ENCODE results near the gene HAL.

HAL gene

DNA sequence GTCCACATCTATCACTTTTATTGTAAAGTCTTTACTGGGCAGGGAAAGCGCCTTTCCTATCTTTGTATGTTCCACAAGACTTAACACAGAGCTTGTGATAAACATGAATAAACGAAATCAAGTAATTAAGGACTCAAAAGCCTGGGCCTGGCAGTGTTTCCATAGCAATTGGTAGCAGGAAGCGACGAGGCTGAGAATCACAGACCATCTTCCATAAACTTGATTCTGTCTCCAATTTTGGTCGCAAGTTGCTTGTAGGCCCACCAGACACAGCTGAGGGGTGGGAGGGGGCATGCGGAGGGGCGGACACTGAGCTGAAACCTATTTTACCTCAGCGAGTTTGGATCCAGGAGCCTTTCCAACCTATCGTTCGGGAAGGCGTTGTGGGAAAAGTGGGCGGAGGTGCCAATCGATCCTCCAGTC is 54.0 kb downstream of the HAL start:
- TF ChIP-seq, protein P1, sequence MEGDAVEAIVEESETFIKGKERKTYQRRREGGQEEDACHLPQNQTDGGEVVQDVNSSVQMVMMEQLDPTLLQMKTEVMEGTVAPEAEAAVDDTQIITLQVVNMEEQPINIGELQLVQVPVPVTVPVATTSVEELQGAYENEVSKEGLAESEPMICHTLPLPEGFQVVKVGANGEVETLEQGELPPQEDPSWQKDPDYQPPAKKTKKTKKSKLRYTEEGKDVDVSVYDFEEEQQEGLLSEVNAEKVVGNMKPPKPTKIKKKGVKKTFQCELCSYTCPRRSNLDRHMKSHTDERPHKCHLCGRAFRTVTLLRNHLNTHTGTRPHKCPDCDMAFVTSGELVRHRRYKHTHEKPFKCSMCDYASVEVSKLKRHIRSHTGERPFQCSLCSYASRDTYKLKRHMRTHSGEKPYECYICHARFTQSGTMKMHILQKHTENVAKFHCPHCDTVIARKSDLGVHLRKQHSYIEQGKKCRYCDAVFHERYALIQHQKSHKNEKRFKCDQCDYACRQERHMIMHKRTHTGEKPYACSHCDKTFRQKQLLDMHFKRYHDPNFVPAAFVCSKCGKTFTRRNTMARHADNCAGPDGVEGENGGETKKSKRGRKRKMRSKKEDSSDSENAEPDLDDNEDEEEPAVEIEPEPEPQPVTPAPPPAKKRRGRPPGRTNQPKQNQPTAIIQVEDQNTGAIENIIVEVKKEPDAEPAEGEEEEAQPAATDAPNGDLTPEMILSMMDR (IDR thresholded peaks at IDR 0.05; ENCODE audit: borderline replicate concordance, extremely low read depth, low read length, poor library complexity, severe bottlenecking): no peak
- TF ChIP-seq EZH2 (IDR thresholded peaks at IDR 0.05; ENCODE audit: borderline replicate concordance, low read depth, low read length, severe bottlenecking): no peak
- Histone ChIP-seq H4K20me1 (ENCODE audit: insufficient read depth, low read length) (no peaks in the 10 kb centered on the region), H3K9ac (ENCODE audit: low read depth, low read length) (peak overlapping the region; percentile 80), H3K4me3 (ENCODE audit: low read depth in 1 of 2, low read length in 2 of 2) (peak overlapping the region; percentile 92 to 99; a peak in 3 of 4 replicates), H3K4me2 (ENCODE audit: insufficient read depth, low read length) (peak overlapping the region; percentile 98), H3K27ac (ENCODE audit: low read length) (peak overlapping the region; percentile 95), H3K27me3 (ENCODE audit: insufficient read depth, low read length, poor library complexity) (no peaks in the 10 kb centered on the region), H3K9me3 (ENCODE audit: insufficient read depth, low read length, severe bottlenecking) (no peaks in the 10 kb centered on the region), H3K4me1 (ENCODE audit: insufficient read depth, low read length) (peaks cover 14% of the 10 kb centered on the region), H2AFZ (ENCODE audit: low read depth, low read length) (peak overlapping the region; percentile 98), H3K36me3 (ENCODE audit: insufficient read depth, low read length) (no peaks in the 10 kb centered on the region), H3K79me2 (ENCODE audit: insufficient read depth, low read length) (no peaks in the 10 kb centered on the region; the same call in 1 of the 2 replicates)
- peak; percentile 4 for ATAC-seq (ENCODE audit: insufficient read depth, low read depth)
- no peak for DNase-seq

GRCh38 chr12:95940514-95940913 is 55.6 kb downstream of the HAL start:
- DNase-seq (no peak), ATAC-seq (ENCODE audit: insufficient read depth, low read depth) (no peak)
- Histone ChIP-seq H3K4me1 (ENCODE audit: insufficient read depth, low read length) (peaks cover 14% of the 10 kb centered on the region), H3K27ac (ENCODE audit: low read length) (no peak overlapping the region), H3K79me2 (ENCODE audit: insufficient read depth, low read length) (no peaks in the 10 kb centered on the region; the same call in 1 of the 2 replicates), H3K27me3 (ENCODE audit: insufficient read depth, low read length, poor library complexity) (no peaks in the 10 kb centered on the region), H3K36me3 (ENCODE audit: insufficient read depth, low read length) (no peaks in the 10 kb centered on the region), H3K9ac (ENCODE audit: low read depth, low read length) (no peak overlapping the region), H3K4me3 (ENCODE audit: low read depth in 1 of 2, low read length in 2 of 2) (no peak overlapping the region), H3K4me2 (ENCODE audit: insufficient read depth, low read length) (no peak overlapping the region), H3K9me3 (ENCODE audit: insufficient read depth, low read length, severe bottlenecking) (no peaks in the 10 kb centered on the region), H4K20me1 (ENCODE audit: insufficient read depth, low read length) (no peaks in the 10 kb centered on the region), H2AFZ (ENCODE audit: low read depth, low read length) (no peak overlapping the region)
- TF ChIP-seq, protein P1 (IDR thresholded peaks at IDR 0.05; ENCODE audit: borderline replicate concordance, extremely low read depth, low read length, poor library complexity, severe bottlenecking): no peak
- TF ChIP-seq EZH2 (IDR thresholded peaks at IDR 0.05; ENCODE audit: borderline replicate concordance, low read depth, low read length, severe bottlenecking): no peak

Data from DND-41 (cell line).